Muscle of arm (tissue), 12 donors: ENCODE data around the gene SLC66A2. TPM values are rescaled to one million over a fixed set of nuclear protein-coding genes. Genes with fewer than 3 reads are reported as not detected.
A peak's percentile ranks its signal among the peaks of the same experiment; 100 is the strongest.
"Not testable (repeated sequence)": the region's sequence is repeated elsewhere in the genome, so short reads cannot be mapped to it uniquely, and the experiment has no call there.

Experiments
- DNase-seq: peaks from one replicate; pipeline ENCODE4 v3.0.0-alpha.2; 2013
- polyA plus RNA-seq, 12 donors: library from polyadenylated mRNA; unstranded; fragments of 120-200 nt; gene quantifications; one replicate each; pipeline ENCODE4 v1.2.1, GENCODE V29; 2013; ENCODE audit not compliant: insufficient read length in 12 of 12

SLC66A2 gene
- polyA plus RNA-seq, 12 donors = 17.4 to 27.9 (median 20.9) TPM; not detected in 1

DNA sequence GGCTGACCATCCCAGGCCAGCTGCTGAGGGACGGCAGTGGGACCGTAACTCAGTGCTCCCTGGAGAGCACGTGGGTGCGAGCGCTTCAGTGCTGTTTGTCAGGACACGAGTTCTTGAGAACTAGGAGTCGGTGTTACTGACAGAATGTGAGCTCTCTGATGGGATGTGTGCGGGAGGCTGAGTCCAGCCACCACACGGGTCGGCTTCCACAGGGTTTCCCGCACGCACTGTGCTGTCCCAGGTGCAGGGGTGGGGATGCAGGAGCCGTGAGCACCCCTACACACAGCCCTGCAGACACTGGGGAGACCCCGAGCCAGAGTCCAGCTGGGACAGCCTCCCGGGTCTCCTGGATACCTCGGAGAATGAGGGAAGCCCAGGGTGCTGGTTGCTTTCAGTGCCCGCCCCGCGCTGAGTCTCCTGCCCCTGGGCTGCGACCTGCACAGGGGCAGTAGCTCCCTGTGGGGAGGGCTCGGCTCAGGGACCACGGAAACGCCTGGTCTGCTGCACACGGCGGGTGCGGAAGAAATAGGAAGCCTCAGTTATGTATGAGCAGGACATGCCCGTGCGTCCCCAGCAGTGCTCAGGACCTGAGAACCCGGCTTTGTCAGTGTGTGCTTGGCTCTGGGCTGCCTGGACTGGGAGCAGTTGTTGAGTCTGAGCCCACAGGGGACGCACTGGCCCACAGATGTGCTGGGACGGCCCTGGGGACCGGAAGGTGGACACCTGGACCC lies 82.5 kb downstream of the SLC66A2 start:
- DNase-seq = no peak

DNA sequence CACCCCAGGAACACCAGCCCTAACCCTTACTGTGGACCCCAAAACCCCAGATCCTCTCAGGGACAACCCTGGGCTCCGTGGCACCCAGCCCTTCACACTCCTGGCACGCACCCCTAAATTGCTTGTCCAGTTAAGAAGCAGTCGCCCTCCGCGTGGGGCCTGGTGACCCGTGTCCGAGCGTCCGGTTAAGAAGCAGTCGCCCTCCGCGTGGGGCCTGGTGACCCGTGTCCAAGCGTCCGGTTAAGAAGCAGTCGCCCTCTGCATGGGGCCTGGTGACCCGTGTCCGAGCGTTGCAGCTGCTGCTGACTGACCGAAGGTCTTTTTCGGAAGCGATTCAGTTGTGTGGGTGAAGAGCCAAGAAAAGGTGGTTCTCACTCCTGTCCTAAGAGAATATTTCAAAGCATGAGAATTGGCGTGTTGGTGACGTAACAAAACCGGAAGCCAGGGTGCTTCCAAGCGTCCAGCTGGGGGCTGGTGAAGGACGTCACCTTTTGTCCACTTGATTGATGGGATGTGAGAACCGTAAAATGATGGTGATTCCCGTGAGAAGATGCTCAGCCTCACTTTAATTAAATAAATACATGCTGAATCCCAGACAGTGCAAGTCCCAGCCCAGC lies 83.2 kb downstream of the SLC66A2 start:
- no peak for DNase-seq

DNA sequence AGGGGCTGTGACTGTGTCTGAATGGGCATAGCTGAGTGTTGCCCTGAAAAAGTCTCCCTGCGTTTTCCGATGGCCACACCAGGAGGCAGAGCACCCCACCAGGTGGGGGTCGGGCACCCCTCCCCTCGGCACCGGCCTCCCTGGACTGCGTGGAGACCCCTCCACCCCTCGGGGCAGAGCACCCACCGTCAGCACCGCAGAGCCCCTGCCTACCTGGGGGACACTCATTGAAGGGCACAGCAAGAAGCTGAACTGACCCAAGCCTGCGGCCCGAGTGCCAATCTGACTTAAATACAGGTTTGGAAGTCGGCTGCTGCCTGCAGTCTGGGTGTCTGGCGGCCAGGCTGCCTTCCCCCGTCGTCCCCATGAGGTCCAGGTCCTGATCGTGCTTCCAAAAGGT lies 83.8 kb downstream of the SLC66A2 start:
- no peak for DNase-seq

DNA sequence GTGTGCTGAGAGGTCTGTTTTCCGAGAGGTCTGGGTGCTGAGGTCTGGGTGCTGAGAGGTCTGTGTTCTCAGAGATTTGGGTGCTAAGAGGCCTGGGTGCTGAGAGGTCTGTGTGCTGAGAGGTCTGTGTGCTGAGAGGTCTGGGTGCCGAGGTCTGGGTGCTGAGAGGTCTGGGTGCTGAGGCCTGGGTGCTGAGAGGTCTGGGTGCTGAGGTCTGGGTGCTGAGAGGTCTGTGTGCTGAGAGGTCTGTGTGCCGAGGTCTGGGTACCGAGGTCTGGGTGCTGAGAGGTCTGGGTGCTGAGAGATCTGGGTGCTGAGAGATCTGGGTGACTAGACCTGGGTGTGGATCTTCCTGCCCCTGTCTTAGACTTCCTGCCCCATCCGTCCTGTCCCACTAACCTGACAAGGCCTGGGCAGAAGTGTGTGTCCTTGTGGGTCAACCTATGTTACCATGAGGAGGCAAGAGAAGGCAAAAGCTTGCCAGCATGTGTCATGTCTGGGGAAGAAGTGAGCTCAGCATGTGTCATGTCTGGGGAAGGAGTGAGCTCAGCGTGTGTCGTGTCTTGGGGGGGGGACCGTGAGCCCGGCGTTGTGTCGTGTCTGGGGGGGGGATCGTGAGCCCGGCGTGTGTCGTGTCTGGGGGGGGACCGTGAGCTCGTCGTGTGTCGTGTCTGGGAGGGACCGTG lies 84.4 kb downstream of the SLC66A2 start:
- DNase-seq = no peak

DNA sequence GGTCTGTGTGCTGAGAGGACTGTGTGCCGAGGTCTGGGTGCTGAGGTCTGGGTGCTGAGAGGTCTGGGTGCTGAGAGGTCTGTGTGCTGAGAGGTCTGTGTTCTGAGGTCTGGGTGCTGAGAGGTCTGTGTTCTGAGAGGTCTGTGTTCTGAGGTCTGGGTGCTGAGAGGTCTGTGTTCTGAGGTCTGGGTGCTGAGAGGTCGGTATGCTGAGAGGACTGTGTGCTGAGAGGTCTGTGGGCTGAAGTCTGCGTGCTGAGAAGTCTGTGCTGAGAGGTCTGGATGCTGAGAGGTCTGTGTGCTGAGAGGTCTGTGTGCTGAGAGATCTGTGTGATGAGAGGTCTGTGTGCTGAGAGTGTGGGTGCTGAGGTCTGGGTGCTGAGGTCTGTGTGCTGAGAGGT lies 85.5 kb downstream of the SLC66A2 start:
- not testable (repeated sequence) for DNase-seq

DNA sequence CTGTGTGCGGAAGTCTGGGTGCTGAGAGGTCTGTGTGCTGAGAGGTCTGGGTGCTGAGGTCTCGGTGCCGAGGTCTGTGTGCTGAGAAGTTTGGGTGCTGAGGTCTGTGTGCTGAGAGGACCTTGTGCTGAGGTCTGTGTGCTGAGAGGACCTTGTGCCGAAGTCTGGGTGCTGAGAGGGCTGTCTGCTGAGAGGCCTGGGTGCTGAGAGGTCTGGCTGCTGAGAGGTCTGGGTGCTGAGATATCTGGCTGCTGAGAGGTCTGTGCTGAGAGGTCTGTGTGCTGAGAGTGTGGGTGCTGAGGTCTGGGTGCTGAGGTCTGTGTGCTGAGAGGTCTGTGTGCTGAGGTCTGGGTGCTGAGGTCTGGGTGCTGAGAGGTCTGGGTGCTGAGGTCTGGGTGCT lies 86.5 kb downstream of the SLC66A2 start:
- not testable (repeated sequence) for DNase-seq

DNA sequence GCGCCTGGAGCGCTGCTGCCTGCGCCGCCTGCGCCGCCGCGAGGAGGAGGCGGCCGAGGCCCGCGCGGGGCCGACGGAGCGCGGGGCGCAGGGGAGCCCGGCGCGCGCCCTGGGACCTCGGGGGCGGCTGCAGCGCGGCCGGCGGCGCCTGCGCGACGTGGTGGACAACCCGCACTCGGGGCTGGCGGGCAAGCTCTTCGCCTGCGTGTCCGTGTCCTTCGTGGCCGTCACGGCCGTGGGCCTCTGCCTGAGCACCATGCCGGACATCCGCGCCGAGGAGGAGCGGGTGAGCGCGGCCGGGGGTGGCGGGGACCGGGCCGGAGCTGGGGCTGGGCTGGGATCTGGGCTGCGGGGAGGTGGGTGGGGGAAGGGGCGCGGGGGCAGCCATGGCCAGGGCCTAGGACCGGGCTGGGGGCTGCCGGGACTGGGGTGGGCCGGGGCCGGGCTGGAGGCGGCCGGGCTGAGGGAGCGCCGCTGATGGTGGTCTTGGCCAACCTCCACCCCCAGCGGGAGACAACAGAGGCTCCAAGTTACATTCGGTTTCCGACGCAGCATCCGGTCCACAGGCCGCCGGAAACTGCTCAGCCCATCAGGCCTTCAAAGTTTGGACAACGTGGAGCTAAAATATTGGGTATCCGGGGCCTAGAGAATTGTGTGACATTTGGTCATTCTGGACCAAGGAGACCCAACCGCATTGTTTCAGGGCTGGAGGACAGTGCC lies 87.3 kb downstream of the SLC66A2 start:
- DNase-seq = no peak

DNA sequence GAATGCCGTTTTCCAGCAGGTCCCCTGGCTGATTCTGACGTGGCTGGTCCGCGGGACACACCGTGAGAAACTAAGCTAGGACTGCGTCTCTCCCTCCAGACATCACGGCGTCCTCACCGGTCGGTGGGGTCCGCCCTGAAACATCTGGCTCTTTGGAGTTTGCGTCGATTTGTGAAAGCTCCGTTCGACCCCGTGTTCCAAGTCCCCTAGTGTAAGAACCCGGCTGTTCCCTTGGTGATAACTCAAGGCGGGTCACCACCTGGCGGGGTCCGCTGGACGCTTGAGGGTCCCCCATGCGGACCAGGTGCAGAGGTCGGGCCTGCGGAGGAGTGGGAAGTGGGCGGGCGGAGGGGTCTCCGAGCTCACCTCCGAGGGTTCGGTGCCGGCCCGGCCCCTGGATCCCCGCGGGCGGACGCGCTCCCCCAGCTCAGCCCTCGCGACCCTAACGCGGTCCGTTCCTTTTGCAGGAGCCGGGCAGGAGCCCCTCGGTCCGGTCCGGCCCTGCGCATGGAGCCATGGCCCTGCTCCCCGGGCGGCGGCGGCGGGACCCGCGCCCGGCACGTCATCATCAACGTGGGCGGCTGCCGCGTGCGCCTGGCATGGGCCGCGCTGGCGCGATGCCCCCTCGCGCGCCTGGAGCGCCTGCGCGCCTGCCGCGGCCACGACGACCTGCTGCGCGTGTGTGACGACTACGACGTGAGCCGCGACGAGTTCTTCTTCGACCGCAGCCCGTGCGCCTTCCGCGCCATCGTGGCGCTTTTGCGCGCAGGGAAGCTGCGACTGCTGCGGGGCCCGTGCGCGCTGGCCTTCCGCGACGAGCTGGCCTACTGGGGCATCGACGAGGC lies 88.1 kb downstream of the SLC66A2 start:
- no peak for DNase-seq

DNA sequence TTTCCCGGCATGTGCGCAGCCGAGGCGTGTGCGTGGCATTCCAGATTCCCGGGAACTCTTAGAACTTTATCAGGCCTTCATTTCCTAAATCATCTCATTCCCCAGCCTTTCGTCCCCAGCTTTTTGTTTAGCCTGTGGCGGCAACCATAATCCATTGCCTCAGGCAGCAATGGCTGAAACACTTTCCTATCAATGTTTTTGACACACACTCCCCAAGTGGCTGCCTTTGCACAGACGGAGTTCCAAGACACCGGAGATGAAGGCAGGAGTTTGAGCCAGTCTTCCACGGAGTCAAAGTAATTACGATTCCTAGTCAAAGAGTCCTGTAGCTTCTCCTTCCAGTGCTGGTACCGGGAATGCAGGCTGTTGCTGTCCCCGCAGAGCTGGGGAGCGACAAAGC lies 88.9 kb downstream of the SLC66A2 start:
- no peak for DNase-seq

DNA sequence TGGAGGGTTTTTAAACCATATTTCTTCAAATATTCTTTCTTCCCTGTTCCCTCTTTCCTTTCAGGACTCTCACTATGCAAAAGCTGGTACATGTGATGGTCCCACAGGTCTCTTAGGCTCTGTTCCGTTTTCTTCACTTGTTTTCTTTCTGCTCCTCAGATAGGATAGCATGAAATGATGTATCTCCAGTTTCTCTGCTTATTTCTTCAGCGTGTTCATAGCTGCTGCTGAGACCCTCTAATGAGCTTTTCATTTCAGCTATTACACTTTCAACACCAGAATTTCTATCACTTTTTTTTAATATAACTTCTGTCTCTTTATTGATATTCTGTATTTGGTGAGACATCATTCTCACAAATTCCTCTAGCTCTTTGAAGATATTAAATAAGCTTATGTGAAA lies 89.8 kb downstream of the SLC66A2 start:
- no peak for DNase-seq

DNA sequence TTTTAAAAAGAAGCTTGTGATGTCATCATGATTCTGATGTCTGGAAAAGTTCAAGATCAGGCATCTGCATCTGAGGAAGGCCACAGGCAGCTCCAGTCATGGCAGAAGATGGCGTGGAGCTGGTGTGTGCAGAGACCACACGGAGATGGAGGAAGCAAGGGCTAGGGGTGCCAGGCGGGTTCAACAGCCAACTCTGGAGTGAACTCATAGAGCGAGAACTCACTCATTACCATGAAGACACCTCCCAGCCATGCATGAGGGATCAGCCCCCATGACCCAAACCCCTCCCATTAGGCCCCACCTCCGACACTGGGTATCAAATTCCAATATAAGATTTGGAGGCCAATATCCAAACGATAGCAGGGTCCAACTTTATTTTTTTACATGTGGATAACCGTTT lies 92.1 kb downstream of the SLC66A2 start:
- no peak for DNase-seq

DNA sequence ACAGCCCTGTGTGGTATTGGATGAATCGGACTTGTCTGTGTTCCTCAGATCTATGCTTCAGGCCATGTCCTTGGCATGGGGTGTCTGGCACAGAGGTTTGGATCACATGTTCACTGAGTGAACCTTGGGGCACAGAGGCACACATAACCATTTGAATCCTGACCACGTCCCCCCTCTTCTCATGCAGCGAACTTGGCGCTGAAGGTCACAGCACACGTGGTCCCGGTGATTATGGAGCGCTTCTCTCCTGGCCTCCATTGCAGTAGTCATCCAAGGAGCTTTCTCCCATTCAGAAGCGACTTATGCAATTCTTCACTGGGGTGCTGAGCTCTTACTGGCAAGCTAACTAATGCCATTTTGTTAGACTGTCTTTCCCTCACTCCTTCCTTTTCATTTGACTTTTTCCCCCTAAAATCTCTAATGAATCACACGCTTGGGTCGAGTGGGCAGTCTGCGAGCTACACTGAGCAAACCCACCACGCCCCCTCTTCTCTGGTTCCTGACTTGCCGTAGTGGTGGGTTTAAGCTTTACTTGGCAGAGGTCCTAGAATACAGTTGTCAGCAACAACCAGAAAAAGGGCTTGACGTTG lies 94.3 kb downstream of the SLC66A2 start:
- DNase-seq = peak; percentile 33

DNA sequence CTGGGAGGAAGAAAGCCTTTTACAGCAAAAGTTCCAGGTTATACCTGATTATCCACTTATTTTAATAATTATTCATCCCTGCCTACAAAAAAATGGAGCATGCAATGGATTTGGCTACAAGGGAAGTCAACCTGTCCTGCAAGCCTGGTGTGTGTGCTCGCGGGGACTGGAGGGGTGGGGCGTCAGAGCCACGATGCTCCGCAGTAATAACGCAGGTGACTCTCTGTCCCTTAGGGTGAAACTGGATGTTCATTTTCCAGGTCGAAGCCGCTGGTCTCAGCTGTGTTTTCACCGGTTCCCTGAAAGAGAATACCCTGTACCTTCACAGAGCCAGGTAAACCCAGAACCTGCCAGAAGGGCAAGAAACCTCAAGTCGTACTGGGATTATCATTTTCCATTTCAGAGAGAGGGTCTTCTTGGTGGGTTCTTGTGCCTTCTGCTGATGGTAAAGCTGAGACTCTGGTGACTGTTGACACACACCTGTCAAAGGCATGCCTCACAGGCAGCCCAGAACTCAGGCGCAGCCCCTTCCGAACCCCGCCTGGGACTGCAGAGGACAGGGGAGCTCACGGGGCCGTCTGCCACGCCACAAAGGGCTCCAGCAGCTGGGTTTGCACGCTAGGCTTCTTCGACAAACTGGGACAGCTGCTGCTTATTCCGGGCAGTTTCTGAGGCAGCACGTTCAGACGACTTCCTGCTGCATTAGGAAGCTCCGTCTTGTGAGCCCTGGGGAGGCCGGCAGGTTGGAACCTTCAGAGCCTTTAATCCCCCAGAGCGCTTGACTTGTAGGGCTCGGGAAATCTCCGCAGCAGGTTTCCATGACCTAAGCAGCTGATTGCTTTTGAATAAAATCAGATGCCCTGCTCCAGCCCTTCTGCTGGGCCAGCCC lies 95.1 kb downstream of the SLC66A2 start:
- DNase-seq = peak; percentile 53

DNA sequence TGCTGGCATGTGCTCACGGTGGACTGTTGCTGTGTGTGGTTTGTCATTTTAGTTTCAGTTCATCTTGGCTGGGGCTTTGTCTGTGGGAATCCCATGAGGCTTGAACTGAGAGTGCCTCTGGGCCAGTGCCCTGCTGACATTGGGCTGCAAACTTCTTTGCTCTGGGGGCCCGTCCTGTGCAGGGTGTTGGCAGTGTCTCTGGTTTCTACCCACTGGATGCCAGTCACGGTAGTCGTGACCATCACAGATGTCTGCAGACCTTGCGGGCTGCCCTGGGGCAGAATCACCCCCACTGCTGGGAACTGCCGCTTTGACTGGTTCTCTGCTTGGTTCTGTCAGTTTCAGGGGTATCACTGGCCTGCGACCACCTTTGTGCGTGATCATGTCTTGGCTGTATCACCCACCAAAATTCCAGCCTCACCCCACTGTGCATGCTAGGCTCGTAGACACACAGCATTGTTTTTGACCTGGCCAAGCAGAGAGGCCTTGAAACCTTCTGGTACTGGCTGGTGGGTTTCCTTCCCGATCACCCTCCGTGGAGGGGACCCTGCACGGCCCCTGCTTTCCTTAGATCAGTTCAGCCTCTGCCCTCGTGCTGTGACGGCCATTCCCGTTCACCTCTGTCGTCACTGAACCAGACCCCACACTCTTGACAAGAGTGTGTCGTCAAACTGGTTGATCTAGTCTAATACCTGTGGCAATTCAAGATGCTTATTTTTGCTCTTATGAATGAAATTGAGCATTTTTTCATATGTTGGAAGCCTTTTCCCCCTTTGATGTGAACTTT lies 96.1 kb downstream of the SLC66A2 start:
- DNase-seq = no peak

DNA sequence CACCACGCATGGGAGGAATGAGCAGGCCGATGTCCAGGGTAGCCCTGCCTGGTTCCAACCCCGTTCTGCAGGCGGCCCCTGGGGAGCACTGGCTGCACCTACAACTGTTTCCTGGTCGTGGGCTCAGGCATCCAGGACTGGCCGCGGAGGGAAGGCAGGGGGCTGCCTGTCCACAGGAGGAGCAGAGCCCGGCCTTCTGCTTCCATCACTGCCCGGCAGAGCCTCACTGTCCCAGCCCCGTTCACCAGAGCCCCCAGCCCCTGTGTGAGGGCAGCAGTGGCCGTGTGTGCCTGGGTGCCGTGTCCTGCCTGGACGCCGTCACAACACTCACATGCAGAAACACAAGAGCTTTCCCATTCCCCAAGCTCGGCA lies 97.5 kb downstream of the SLC66A2 start:
- no peak for DNase-seq

DNA sequence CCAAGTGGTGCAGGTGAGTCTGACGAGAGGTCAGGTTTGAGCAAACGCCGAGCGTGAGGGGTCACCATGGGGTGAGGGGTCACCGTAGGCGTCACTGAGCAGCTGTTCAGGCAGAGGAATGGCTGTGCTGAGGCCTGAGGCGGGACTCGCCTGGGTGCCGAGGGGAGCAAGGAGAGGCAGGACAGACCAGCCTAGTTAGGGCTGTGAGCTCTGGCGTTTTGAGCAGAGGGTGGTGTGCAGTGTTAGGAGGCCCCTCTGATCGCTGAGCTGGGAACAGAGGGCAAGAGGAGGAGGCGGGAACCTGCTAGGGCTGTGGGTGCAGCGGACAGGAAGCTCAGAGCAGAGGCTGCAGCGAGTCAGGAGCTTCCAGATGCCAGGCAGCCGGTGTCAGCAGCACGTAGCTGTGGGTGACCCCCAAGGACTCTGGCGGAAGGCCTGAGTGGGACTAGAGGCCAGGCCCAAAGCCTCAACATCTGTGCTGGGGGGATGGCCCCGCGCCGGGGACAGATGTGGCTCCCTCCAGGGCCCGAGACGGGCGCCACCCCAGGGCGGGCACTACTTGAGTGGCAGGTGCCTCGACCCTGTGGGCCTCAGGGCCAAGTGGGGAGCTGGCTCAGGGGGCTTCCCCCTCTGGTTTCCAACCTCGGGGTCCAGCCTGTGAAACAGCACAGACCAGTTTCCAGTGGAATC lies 98.0 kb downstream of the SLC66A2 start:
- no peak for DNase-seq

DNA sequence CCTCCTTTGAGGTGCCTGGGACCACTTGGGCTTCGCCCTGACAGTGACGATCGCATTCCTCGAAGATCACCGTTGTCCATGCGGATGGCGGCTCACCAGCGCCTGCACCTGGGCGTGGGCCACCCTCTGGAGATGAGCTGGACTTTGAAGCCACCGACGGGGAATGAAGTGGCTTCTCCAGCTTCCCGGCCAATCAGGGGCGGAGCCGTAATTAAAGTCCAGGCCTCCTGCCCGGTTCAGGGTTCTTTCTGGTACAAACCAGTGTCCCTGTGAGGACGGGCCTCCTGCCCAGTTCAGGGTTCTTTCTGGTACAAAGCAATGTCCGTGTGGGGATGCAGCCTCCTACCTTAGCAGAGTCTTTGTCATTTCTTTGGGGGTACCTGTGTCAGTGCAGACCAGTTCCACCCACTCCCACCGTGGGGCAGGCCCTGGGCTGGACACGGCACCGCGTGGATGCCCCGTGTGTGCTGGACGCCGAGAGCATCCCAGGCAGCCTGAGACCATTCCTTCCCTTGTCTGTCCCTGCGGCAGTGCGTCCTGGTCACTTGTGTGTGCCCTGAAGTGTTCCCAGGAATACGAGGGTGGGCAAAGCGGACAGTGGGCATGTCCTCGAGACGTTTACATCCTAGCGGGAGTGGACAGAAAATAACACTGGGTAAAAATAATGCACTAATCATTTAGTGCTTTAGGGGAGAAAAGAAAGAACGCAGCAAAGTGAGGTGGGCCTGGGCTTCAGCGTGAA lies 98.7 kb downstream of the SLC66A2 start:
- DNase-seq = no peak
